Suprapubic skin (tissue), 4 donors: ENCODE results near the gene MYO16. TPM values are rescaled to one million over a fixed set of nuclear protein-coding genes. Genes with fewer than 3 reads are reported as not detected.

Experiments
- DNase-seq, 2 donors: peaks; one replicate each; pipeline ENCODE4 v3.0.0-alpha.2; 2019; ENCODE audit warnings: low spot score in 2 of 2
- H3K27ac ChIP-seq: fragments of 200-600 bp; sonication (generic); one replicate; pipeline ENCODE4 v1.5.1; 2019
- H3K27me3 ChIP-seq: fragments of 200-600 bp; sonication (generic); one replicate; pipeline ENCODE4 v1.5.1; 2019
- H3K36me3 ChIP-seq: fragments of 200-600 bp; sonication (generic); one replicate; pipeline ENCODE4 v1.5.1; 2019
- H3K4me1 ChIP-seq: fragments of 200-600 bp; sonication (generic); one replicate; pipeline ENCODE4 v1.5.1; 2019
- H3K4me3 ChIP-seq: fragments of 200-600 bp; sonication (generic); one replicate; pipeline ENCODE4 v1.5.1; 2019; ENCODE audit warnings: mild to moderate bottlenecking
- H3K9me3 ChIP-seq: fragments of 200-600 bp; sonication (generic); one replicate; pipeline ENCODE4 v1.5.1; 2019
- EP300 ChIP-seq: sonication (generic); formaldehyde crosslinking; IDR thresholded peaks from one replicate; pipeline ENCODE4 v1.6.1; 2017; ENCODE audit warnings: antibody characterized with exemption
- POLR2A ChIP-seq, 2 donors: fragments of 450-650 bp; IDR thresholded peaks; one replicate each; pipeline ENCODE4 v1.6.1; 2017; ENCODE audit warnings: antibody characterized with exemption in 2 of 2, mild to moderate bottlenecking in 2 of 2, moderate library complexity in 2 of 2
- POLR2AphosphoS5 ChIP-seq, 3 donors: sonication (generic); formaldehyde crosslinking; IDR thresholded peaks; one replicate each; pipeline ENCODE4 v1.6.1; 2017; ENCODE audit warnings: antibody characterized with exemption in 3 of 3
- WGBS: methylation state at CpG from one replicate; pipeline ENCODE4 v1.1.5; 2018; 5-methylcytosine and 5-hydroxymethylcytosine counted together
- total RNA-seq, 4 donors: library from RNA; depleted of rRNA; stranded (reverse); fragments of >200 nt; gene quantifications; one replicate each; pipeline ENCODE4 v1.1.0, GENCODE V29; 2016
- TF ChIP-seq, protein P1 (sequence below), 2 donors: fragments of 200-600 bp in 1 of 2; fragments of 450-650 bp in 1 of 2; sonication (generic) in 1 of 2; IDR thresholded peaks; one replicate each; pipeline ENCODE4 v1.5.1; 2016 to 2019; ENCODE audit warnings: antibody characterized with exemption in 2 of 2, mild to moderate bottlenecking in 1 of 2, moderate library complexity in 1 of 2

The MYO16 gene
- total RNA-seq, 4 donors from 2014 or later = 0.08 to 0.98 (median 0.25) TPM

DNA sequence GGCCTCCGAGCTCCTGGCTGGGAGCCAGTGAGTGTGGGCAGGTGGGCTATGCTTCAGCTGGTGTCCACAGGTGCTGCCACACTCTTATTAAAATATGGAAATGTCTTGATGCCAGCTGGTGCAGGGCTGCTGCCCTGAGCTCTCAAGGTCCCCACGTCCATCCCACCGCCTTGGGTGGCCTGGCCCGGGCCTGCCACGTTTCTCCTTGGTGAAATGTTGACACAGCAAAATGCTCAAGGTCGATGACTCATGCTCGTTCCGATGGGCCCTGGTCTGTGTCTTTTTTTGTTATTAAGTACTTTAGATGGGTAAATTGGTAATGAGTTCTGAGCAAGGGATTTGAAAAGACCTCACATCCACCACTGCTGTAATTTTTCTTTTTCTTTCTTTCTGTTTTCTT is 524.7 kb downstream of the MYO16 start:
- no peak for DNase-seq
- Histone ChIP-seq H3K27ac (no peak overlapping the region), H3K27me3 (no peaks in the 10 kb centered on the region), H3K36me3 (no peaks in the 10 kb centered on the region), H3K9me3 (no peaks in the 10 kb centered on the region), H3K4me3 (no peak overlapping the region), H3K4me1 (peaks cover 36% of the 10 kb centered on the region)
- 73% methylated on average over 8 of the region's 8 CpGs for WGBS
- TF ChIP-seq EP300 = no peak
- no peak for TF ChIP-seq POLR2A (IDR thresholded peaks at IDR 0.05)
- TF ChIP-seq, protein P1, sequence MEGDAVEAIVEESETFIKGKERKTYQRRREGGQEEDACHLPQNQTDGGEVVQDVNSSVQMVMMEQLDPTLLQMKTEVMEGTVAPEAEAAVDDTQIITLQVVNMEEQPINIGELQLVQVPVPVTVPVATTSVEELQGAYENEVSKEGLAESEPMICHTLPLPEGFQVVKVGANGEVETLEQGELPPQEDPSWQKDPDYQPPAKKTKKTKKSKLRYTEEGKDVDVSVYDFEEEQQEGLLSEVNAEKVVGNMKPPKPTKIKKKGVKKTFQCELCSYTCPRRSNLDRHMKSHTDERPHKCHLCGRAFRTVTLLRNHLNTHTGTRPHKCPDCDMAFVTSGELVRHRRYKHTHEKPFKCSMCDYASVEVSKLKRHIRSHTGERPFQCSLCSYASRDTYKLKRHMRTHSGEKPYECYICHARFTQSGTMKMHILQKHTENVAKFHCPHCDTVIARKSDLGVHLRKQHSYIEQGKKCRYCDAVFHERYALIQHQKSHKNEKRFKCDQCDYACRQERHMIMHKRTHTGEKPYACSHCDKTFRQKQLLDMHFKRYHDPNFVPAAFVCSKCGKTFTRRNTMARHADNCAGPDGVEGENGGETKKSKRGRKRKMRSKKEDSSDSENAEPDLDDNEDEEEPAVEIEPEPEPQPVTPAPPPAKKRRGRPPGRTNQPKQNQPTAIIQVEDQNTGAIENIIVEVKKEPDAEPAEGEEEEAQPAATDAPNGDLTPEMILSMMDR (IDR thresholded peaks at IDR 0.05) = no peak
- no peak for TF ChIP-seq POLR2AphosphoS5 (IDR thresholded peaks at IDR 0.05)

DNA sequence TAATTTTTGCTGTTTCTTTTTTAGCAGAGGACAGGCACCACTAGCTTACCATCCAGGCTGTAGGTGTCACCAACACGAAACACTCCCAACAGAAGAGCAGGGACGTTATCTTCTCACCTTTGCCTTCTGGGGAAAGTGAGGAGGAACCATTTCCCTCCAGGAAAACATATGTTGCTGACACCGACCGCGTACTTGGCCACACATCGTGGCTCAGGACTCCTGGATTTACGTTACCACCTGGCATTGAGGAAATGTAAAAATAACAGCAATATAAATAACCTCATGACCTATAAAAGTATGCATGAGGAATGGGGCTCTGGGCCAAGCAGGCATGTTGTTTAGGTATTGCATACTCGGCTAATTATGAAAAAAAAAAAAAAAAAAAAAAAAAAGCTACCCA is 525.1 kb downstream of the MYO16 start:
- WGBS = 50% methylated on average over 8 of the region's 8 CpGs
- H3K27ac ChIP-seq = no peak overlapping the region
- TF ChIP-seq POLR2A (IDR thresholded peaks at IDR 0.05) (no peak), POLR2AphosphoS5 (IDR thresholded peaks at IDR 0.05) (no peak), EP300 (no peak)
- TF ChIP-seq, protein P1 (IDR thresholded peaks at IDR 0.05) = no peak

DNA sequence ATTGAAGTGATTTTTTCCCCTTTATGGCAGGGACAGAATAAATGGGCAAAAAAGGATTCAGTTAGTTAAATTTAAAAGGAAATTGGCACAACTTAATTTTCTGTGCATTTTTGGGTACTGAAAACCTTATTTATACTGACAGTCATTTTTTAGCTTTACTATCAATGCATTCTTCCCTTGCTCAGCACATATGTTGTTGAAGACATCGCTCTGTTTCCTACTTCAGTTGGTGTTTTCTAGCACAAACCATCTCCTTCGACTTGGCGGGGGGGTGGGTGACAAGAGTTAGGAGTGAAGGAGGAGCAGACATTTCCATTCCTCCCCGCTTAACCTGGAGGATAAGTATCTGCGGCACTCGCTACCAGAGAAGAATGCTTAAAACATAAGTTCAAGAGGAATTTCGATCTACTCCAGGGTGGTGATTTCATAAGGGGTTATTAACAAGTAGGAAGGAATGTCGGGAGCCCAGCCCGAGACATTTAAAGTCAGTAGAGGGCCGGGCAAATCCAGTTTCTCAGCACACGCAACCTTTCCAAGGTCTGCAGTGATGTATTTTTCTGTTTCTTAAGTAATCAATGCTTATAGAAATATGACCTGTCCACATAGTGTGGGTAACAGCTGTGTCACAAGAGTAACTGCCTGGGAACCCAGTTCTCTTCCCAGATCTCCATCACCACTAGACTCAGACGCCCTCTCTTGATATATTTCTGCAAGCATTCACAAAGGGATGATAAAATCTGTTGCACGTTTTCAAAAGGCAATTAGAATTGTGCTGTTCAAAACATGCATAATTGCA is 525.8 kb downstream of the MYO16 start:
- H3K4me1 ChIP-seq = peaks cover 38% of the 10 kb centered on the region
- TF ChIP-seq POLR2A (IDR thresholded peaks at IDR 0.05) (no peak), EP300 (no peak), POLR2AphosphoS5 (IDR thresholded peaks at IDR 0.05) (no peak)
- TF ChIP-seq, protein P1 (IDR thresholded peaks at IDR 0.05) = no peak
- no peak for DNase-seq

More for the DNA sequence above, 525.1 kb downstream of the MYO16 start:
- H3K27me3 ChIP-seq = no peaks in the 10 kb centered on the region
- H3K4me1 ChIP-seq = peaks cover 36% of the 10 kb centered on the region
- DNase-seq = no peak
- H3K9me3 ChIP-seq = no peaks in the 10 kb centered on the region
- H3K4me3 ChIP-seq = no peak overlapping the region
- H3K36me3 ChIP-seq = no peaks in the 10 kb centered on the region

DNA sequence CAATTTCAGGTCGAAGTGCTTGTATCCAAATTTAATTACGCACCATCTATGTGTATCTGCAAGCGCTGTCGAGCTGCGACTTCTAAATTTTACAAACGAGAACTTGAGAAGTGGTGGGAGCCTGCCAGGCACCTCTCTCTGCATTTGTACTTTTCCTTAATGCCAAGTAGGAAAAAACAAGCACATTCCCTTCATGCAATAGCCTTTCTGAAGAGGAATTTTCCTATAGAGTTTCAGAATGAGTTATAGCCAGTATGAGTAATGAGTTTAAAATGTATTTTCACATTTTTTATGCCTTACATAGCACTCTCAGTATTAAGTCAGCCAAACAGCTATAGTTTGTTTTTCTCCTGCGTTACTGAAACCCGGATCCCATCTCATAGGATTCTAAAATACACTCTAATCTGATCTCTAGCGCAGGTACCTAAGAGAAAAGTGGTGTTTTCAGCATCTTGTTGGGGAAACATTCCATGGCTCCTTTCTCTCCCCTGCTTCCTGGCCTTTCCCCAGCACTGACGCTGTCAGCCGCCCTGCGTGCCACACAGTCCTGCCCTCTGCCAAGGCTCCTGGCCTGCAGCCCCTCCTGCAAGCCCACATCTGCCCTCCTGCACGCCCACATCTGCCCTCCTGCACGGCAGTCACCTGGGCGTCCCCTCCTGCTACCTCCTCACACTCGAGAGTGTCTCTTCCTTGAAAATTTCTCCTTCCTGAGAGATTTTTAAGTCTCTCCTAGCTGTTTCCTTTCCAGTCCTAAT is 526.9 kb downstream of the MYO16 start:
- no peak overlapping the region for H3K4me3 ChIP-seq
- peak overlapping the region; percentile 58 for H3K27ac ChIP-seq
- H3K9me3 ChIP-seq = no peaks in the 10 kb centered on the region
- no peaks in the 10 kb centered on the region for H3K36me3 ChIP-seq
- no peaks in the 10 kb centered on the region for H3K27me3 ChIP-seq
- peaks cover 41% of the 10 kb centered on the region for H3K4me1 ChIP-seq
- WGBS = 34% methylated on average over 16 of the region's 16 CpGs
- DNase-seq = no peak
- TF ChIP-seq POLR2AphosphoS5 (IDR thresholded peaks at IDR 0.05) = no peak

More for the DNA sequence above, 525.8 kb downstream of the MYO16 start:
- Histone ChIP-seq H3K27ac (peak overlapping the region; percentile 41), H3K27me3 (no peaks in the 10 kb centered on the region), H3K36me3 (no peaks in the 10 kb centered on the region), H3K4me3 (no peak overlapping the region), H3K9me3 (no peaks in the 10 kb centered on the region)
- 62% methylated on average over 13 of the region's 13 CpGs for WGBS

DNA sequence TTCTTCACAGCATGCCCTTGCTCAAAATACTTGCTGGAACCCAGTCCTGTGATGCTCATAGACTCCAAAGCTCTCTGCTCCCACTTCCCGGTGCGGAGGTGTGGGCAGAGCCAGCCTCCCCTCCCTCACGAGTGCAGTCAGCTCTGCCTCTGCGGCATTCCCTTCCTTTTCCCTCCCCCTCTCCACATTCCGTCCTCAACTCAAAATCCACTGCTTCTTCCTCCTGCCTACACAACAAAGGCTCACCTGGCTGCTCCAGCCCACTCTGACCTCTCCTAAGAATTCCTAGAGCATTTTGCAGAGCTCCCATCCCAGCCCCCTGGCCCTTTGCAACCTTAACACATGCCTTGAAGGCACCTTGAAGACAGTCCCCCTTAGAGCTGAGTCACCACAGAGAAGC is 527.9 kb downstream of the MYO16 start:
- Histone ChIP-seq H3K4me1 (peaks cover 40% of the 10 kb centered on the region), H3K9me3 (no peaks in the 10 kb centered on the region), H3K27me3 (no peaks in the 10 kb centered on the region), H3K4me3 (no peak overlapping the region), H3K36me3 (no peaks in the 10 kb centered on the region), H3K27ac (no peak overlapping the region)
- no peak for DNase-seq
- no peak for TF ChIP-seq POLR2AphosphoS5 (IDR thresholded peaks at IDR 0.05)
- no peak for TF ChIP-seq POLR2A (IDR thresholded peaks at IDR 0.05)
- TF ChIP-seq, protein P1 (IDR thresholded peaks at IDR 0.05) = no peak
- TF ChIP-seq EP300 = no peak
- WGBS = 61% methylated on average over 5 of the region's 5 CpGs
